NCI-H510A treated with DMSO at 0.1 percent for 48 hours (cell line): ENCODE data around the gene REEP1.

ENCODE experiments used
- DNase-seq: peaks from one replicate; lab custom pipeline; 2025; lab: John Stamatoyannopoulos, UW

The REEP1 gene

DNA sequence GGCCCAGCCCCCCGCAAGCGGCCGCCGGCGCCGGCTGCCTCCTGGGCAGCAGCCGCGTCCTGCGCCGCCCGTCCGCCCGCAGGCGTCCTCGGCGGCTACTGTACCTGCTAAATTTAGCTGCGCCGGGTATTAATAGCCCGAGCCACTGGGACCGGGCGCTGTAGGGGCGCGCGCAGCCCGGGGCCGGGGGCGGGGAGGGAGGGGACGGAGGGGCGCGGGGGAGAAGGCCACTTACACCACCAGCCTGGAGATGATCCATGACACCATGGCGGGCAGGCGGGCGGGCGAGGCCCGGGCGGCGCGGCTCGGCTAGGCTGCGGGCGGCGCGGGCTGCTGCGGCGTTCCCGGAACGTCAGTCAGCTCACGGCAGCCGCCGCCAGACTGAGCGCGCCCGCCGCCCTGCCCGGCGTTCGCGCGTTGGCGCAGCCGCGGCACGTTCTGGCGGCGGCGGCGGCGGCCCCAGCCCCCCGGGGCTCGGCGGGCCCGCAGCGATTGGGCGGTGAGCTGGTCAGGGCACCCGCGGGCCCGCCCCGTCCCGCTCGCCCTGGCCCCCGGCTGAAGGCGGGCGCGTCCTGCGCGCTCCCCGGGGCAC is at the start of gene REEP1:
REEP1 (minus strand) TSS at position 383 of the 592 bp plus-strand sequence; CDS start at position 267, 116 bp downstream.
- DNase-seq, result peak; percentile 8

GRCh38 chr2:86383844-86384243 is 46.4 kb upstream of the REEP1 start:
- DNase-seq, result no peak

GRCh38 chr2:86382698-86383097 is 45.3 kb upstream of the REEP1 start:
- no peak for DNase-seq

GRCh38 chr2:86382108-86382507 is 44.7 kb upstream of the REEP1 start:
- DNase-seq, result no peak

DNA sequence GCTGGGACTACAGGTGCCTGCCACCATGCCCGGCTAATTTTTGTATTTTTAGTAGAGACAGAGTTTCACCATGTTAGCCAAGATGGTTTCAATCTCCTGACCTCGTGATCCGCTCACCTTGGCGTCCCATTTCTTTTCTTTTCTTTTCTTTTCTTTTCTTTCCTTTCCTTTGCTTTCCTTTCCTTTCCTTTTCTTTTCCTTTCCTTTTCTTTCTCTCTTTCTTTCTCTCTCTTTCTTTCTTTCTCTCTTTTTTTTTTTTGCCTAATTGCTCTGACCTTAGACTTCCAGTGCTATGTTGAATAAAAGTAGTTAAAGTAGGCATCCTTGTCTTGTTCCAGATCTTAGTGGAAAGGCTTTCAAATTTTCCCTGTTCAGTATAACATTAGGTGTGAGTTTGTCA is 41.0 kb upstream of the REEP1 start:
- no peak for DNase-seq

DNA sequence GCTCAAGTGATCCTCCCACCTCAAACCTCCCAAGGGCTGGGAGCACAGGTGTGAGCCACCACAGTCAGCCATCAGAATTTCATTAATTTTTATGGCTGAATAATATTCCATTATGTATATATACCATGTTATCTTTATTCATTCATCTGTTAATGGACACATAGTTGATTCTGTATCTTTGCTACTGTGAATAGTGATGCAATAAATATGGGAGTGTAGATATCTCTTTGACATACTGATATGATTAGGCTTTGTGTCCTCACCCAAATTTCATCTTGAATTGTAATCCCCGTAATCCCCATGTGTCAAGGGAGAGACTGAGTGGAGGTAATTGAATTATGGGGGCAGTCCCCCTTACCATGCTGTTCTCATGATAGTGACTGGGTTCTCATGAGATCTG is 38.2 kb upstream of the REEP1 start:
- DNase-seq, result no peak

- peak; percentile 7 for DNase-seq
Observed at GRCh38 chr2:86372641-86373502, 35.4 kb upstream of the REEP1 start.

DNA sequence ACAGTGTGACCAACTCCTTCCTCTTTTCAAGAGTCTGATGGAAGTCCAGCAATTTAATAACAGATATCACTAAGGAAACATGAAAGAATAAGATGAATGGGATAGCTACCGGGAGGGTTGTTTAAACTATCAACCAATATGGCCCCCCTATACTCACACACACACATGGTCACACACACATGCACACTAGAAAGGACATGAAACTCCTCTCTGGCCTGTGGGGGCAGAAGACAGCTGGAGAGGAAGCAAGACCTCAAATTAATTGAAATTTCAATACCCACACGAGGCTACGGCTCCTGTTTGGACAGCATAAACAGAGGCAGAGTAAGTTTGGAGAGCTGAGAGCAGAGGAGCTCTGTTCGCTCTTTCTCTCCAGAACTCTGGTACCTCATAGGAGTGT is 34.7 kb upstream of the REEP1 start:
- DNase-seq, result no peak

- no peak for DNase-seq
Observed at GRCh38 chr2:86371527-86371926, 34.1 kb upstream of the REEP1 start.

- no peak for DNase-seq
Observed at GRCh38 chr2:86370579-86370978, 33.2 kb upstream of the REEP1 start.

DNA sequence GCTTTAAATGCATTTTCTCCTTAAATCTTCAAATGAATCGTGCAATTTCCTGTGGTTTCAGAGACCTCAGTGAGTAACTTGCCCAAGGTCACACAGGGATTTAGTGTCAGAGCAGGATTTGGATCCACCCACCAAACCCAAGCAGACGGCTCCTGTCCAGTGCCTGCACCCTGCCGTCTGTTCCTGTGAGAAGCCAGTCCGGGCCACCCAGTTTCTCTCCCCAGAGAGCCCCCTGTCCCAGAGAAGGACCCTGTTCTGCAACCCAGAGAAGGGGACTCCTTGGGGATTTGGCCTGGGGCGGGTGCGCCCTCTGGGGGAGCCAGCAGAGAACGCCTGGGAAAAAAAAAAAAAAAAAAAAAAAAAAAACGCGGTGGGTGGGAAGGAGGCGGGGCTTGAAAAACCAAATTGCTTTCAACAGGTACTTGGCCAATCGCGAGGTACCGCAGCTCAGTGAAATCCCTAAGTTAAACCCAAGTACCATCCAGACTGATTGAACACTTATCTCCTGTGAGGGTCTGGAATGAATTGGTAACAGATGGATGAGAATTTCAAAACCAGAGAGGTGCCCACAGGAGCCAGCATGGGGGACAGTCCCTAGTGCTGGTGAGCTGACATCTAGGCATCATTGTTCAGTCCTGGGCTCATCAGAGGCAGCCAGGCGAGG is 30.9 kb upstream of the REEP1 start:
- DNase-seq, result no peak

- DNase-seq, result no peak
Observed at GRCh38 chr2:86367499-86367777, 30.0 kb upstream of the REEP1 start.

GRCh38 chr2:86366651-86367498 is 29.4 kb upstream of the REEP1 start:
- DNase-seq, result no peak

GRCh38 chr2:86364894-86365293 is 27.5 kb upstream of the REEP1 start:
- no peak for DNase-seq

DNA sequence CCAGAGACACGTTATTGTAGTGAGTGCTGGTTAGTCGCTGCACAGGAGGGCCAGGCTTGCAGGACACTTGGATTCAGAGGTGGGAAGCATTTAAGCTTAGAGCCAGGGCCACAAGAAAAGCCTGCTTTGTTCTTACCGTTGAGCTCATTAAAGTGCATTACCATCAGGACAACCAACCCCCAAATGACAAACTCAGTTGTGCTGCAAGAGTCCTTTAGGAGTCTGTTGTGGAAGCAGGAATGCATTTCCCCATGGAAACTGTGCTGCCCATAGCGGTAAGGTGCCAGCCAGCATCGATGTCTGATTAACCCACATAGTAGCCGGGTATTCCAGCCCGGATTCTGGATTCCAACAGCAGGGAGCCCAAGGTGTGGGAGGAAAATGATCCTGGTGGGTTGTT is 23.4 kb upstream of the REEP1 start:
- DNase-seq, result no peak

- no peak for DNase-seq
Observed at GRCh38 chr2:86358957-86359356, 21.5 kb upstream of the REEP1 start.

- DNase-seq, result no peak
Observed at GRCh38 chr2:86357392-86357963, 20.1 kb upstream of the REEP1 start.

DNA sequence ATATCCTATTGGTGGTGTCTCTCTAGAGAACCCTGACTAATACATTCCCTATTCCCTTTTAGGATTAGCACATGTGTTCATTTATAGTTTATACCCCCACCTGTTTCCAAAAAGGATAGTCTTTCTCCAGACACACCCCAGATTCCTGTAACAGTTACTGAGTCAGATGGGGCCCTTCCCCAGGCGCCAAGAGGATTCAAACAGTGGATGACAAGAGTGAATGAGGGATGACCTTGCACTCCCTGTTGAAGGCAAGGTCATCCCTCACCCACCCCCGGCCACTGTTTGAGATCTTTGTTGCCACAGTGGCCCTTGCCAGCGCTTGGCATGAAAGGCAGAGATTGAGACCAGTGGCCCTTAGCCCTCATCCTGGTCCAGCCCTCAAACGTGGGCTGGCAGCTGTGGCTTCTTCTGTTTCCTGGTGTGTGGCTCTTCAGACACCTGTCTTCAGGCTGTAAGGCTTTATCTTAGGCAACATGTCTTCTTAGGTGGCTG is 15.3 kb upstream of the REEP1 start:
- DNase-seq, result no peak

DNA sequence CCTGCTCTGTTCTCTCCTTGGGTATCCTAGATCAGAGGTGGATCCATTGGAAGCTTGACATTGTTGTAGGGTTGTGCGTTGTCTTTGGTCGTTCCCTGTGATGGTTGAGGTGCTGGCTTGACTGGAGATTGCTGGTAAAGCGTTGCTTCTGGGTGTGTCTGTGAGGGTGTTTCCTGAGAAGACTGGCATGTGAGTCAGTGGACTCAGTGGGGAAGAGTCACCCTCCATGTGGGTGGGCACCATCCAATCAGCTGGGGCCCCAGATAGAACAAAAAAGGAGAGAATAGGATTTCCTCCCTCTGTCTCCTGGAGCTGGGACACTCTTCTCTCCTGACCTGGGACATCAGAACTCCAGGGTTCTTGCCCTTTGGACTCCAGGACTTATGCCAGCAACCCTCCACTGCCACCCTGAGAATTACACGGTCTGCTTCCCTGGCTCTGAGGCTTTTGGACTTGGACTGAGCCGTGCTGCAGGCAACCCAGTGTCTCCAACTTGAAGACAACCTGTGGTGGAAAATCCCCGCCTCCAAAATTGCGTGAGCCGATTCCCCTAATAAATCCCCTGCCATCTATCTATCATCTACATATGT is 14.8 kb upstream of the REEP1 start:
- DNase-seq, result no peak

DNA sequence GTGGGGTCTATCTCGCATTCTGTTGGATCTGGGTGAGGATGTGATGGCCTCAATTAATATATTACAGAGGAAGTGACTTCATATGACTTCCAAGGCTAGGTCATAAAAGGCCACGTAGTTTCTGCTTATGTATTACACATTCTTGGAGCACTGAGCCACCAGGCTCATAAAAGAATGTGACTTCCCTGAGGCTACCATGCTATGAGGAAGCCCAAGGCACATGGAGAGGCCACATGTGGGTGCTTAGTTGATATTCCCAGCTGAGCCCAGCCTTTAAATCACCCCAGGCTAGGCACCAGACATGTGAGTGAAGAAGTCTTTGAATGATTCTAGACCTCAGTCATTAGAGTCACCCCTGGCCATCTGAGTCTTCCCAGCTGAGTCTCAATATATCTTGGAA is 13.3 kb upstream of the REEP1 start:
- DNase-seq, result no peak

GRCh38 chr2:86347401-86347800 is 10.0 kb upstream of the REEP1 start:
- DNase-seq, result no peak
